Measurements from ENCODE around the gene MPHOSPH9.

GRCh38 chr12:123134826-123135225 is 98.1 kb downstream of the MPHOSPH9 start:
- TF ChIP-seq, protein P1, sequence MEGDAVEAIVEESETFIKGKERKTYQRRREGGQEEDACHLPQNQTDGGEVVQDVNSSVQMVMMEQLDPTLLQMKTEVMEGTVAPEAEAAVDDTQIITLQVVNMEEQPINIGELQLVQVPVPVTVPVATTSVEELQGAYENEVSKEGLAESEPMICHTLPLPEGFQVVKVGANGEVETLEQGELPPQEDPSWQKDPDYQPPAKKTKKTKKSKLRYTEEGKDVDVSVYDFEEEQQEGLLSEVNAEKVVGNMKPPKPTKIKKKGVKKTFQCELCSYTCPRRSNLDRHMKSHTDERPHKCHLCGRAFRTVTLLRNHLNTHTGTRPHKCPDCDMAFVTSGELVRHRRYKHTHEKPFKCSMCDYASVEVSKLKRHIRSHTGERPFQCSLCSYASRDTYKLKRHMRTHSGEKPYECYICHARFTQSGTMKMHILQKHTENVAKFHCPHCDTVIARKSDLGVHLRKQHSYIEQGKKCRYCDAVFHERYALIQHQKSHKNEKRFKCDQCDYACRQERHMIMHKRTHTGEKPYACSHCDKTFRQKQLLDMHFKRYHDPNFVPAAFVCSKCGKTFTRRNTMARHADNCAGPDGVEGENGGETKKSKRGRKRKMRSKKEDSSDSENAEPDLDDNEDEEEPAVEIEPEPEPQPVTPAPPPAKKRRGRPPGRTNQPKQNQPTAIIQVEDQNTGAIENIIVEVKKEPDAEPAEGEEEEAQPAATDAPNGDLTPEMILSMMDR (IDR thresholded peaks at IDR 0.05): no peak
- TF ChIP-seq POLR2A (IDR thresholded peaks at IDR 0.05): no peak

Measured in lower leg skin (tissue), 3 donors.